NCI-H748 treated with DMSO at 0.1 percent for 48 hours (cell line): ENCODE data around the gene TOX4.
"Not testable (repeated sequence)": the region's sequence is repeated elsewhere in the genome, so short reads cannot be mapped to it uniquely, and the experiment has no call there.

ENCODE experiments used
- DNase-seq: peaks from one replicate; lab custom pipeline; 2025; lab: John Stamatoyannopoulos, UW

TOX4 gene

DNA sequence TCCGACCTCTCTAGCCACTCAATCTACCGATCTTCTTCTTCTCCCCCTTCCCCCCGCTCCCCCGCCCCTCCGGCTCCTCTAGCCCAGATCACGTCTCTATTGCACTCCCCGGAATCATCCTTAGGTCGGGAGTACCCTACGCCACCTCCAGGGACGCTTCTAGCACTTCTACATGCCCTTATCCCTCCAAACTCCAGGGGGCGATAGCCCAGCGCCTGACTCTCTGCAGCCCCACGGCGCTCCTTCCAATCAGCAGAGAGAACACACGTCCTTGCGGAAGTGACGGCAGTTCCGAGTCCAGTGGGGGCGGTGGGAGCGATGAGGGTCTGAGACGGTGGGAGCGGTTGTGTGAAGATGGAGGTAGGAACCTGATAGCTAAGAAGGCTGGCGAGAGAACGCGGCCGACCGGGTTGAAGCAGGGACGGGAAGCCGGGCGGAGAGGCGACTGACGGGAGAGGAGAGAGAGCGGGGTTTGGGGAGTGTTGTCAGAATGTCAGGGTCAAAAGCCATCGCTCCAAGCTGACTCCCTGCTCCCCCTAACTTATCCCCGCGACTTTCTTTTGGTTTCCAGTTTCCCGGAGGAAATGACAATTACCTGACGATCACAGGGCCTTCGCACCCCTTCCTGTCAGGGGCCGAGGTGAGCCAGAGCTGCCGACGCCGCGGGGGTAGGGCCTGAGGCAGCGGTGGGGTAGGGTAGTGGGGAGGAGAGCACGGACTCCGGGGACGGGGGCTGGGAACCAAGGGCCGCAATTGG, at the start of gene TOX4, which contains the start of gene RAB2B:
Gene TOX4, plus strand, starts transcription at position 271 of the 757 bp plus-strand sequence. Its CDS starts 84 bp downstream, at position 355.
Gene RAB2B, minus strand, starts transcription at position 35 of the 757 bp plus-strand sequence. CDS start 87 bp downstream, outside the sequence.
- peak; percentile 95 for DNase-seq

DNA sequence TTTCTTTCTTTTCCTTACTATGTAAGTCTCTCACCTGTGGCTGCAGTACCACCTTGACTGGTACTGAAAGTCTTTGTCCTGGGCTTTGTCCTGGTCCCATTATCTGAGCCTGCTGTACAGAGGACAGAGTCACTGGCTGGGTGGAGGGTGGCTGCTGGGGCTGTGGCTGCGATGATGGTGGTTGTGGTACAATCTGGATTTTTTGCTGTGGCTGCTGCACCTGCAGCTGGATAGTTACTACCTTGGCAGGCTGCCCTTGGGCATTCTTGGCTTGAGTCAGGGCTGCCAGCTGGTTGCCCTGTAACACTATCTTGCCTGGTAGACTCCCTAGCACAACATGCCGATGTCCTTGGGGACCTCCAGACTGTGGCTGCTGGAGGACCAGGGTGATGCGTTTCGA, 48.1 kb upstream of the TOX4 start:
- DNase-seq, result no peak

DNA sequence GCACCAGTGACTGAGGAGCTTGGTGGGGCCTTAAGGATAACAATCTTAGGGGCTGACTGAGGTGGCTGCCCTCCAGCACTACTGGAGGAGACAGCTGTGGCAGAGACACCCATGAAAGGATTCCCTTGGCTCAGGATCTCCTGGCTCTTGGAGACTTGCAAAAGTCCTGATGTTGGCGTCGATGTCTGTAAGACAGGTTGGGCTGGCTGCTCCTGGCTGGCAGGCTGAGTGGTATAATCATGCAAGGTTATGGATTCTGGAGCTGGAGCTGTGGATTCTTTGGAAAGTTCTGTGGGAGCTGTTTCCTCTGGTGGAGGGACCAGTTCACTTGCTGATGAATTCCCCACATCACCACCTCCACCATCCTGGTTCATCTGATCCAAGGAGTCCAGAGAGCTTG, 45.9 kb upstream of the TOX4 start:
- DNase-seq, result no peak

DNA sequence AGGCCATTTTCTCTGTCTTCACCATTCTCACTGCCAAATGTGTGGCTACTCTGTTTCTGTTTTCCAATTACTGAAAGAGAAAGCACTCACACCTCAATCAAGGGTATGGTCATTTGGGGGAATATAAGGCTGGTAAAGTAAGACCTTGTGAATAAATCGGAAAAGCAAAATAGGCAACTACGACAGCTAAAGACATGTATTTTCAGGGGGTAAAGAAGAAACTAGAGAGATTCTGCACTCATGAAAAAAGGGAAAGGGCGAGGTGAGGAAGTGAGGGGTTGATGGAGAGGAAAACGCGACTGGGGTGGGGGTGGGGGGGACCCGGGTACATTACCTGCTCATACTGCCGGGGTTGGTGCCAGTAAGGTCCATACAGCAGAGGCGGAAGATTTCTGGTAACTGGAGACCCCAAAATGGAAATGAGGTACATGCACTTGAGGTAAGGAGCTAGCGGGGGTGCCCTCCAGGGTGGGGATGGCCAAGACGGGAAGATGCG, 40.4 kb upstream of the TOX4 start:
- DNase-seq, result no peak

DNA sequence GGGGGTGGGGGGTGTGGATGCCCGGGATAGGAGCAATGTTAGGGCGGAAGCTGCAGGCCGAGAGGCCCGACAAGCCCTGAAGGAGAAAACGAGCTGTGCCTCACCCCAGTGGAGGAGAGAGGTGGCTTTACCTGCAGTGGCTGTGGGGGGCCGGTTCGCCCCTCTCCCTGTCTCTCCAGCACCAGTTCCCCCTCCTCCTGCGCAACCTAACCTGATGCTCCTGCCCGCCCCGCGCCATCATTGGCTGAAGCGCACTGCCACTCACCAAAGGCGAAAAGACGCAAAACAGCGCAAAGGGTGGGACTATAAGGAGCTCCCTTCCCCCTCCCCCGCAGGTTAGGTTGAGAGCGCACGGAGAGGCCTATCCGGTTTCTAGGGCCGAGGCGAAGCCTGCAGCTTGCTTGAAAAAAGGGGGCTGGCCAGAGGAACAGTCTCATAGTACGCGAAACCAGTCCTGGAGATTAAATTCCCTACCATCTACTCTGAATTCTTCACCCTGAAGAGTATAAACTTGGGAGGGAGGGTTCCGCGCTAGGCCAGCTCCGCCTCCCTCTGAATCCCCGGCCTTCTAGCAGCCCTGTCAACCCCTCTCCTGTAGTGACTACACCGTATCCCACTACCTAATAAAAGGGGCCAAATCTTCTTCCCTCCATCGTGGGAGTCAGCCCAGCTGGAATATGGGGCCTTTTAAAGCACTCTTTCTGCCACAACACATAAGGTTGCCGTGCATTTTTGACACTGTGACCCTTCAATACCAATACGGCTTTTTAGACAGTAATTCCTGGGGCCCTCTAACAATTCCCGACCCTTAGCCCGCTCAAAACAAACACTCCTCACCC, 39.7 kb upstream of the TOX4 start:
- peak; percentile 94 for DNase-seq

DNA sequence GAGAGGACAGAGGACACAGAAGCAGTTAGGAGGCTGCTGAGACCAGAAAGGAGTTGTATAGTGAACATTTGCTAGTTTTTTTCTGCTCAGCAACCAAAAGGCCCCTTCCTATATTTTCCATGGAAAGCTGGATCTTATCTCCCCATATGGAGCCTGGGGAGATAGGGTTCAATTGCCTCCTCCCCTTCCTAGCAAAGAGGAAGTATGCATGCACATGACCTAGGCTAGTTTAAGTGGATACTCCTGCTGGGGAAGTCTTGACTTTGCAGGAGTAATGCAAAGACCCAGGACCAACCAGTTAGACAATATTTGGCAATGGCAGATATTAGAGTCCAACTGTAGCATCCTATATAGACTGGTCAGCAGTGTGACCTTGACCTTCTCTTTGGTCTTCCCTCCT, 36.1 kb upstream of the TOX4 start:
- no peak for DNase-seq

DNA sequence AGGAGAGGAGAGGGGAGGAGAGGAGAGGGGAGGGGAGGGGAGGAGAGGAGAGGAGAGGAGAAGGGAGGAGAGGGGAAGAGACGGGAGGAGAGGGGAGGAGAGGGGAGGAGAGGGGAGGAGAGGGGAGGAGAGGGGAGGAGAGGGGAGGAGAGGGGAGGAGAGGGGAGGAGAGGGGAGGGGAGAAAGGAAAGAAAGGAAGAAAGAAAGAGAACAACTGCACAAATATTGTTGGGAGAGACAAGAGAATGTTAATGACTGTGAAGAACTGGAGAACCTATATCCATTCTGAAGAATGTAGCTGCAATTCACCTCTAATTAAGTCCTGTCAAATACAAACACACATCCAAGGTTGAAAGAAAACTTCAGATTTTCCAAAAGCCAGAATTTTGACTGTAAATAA, 34.3 kb upstream of the TOX4 start:
- DNase-seq, result not testable (repeated sequence)

DNA sequence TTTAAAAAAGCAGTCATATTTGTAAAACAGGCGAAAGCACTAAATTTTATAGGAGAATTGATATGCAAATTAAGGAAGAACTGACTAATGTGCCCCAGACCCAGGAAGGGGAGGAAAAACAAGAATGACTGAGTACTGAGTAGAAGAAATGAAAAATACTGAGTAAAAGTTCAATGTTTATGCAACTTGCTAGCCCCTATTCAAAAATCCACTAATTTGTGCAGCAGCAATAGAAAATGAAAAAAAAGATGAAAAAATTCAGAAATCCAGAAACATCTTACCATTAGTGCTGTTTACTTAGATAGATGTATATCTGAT, 27.1 kb upstream of the TOX4 start:
- DNase-seq, result no peak

DNA sequence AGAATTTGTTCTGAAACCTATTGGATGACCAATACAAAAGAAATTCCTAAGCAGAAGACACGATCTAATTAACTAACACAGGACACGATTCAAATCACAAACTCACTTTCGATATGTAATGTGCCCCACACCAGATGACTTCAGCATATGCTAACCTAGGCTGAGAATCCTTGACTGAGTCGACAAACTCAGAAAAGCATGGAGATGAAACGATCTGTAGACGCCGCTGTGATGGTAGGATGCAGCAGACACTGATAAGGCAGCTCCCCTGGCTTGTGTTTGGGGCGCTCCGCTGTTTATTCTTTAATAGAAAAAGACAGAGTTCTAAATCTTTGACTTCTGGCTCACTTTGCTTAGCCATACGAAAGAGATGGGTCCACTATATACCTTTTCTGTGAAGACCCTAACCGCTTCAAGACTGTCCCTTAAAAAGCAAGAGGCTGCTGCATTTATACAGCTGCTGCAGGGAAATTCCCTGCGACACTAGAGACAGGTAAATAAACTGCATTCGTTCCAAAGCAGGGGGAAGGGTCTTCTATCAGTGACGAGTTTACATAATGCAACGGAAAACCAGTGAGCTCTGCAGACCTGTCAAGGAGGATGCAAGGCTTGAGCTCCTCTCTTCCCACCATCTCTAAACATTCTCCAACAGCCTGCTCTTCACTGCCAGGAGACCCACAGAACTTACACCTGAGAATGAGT, 22.0 kb upstream of the TOX4 start:
- no peak for DNase-seq

DNA sequence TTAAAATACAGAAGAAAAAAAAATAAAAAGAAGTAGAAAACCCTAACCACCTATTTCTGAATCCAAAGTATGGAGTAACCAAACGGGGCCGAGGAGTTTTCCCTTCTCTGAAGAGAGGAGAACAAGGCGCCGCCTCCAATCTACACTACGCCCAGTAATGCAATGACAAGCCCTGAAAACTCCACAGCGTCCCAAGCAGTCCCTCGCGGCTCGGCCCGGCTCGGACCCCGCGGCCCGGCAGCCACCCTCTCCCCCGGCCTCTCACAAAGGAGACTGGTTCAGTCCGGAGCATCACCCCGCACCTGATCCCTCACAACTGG, 21.4 kb upstream of the TOX4 start:
- no peak for DNase-seq

DNA sequence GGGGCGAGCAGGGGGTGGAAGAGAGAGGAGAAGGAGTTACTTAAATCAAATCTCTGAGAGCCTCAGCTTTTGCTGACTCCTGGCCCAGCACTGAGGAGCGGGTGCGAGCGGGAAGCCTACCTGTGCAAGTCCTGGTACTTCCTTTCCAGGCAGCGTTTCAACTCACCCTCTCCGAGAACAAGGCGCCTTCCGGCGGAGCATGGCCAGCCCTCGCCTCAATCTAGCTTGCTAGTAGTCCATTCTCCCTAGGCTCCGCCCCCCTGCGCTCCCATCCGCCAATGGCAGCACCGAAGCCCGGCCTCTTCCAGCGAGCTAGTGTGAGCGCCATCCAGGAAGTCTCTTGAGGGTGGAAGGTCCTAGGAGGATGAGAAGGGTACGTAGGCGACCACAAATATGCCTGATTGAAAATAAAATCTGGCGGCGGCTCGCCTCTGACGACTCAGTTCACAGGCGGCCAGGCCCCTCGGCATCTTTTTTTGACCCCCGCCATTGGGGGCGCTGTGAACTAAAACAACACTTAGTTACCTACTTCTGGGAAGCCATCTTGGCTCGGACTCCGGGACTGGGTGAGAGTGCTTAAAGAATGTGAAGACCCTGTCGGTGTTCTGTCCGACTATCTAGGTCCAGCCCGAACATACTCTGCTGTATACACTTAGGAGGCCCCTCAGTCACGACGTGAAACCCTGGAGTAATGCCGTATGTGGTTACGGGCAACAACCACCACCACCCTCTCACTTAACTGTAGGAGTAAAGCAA, 20.9 kb upstream of the TOX4 start, which contains the start of gene CHD8:
Gene CHD8, minus strand, starts transcription at position 212 of the 756 bp plus-strand sequence. CDS start 24,480 bp downstream, outside the sequence.
- peak; percentile 99 for DNase-seq

DNA sequence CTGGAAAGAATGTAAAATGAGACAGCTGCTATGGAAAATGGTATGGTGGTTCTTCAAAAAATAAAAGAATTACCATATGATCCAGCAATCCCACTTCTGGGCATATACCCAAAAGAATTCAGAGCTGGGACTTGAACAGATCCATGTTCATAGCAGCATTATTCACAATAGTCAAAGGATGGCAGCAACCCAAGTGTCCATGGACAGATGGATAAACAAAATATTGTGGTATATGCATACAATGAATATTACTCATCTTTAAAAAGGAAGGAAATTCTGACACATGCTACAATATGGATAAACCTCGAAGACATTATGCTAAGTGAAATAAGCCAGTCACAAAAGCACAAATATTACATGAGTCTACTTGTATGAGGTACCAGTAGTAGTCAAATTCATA, 9.4 kb upstream of the TOX4 start:
- DNase-seq, result no peak

DNA sequence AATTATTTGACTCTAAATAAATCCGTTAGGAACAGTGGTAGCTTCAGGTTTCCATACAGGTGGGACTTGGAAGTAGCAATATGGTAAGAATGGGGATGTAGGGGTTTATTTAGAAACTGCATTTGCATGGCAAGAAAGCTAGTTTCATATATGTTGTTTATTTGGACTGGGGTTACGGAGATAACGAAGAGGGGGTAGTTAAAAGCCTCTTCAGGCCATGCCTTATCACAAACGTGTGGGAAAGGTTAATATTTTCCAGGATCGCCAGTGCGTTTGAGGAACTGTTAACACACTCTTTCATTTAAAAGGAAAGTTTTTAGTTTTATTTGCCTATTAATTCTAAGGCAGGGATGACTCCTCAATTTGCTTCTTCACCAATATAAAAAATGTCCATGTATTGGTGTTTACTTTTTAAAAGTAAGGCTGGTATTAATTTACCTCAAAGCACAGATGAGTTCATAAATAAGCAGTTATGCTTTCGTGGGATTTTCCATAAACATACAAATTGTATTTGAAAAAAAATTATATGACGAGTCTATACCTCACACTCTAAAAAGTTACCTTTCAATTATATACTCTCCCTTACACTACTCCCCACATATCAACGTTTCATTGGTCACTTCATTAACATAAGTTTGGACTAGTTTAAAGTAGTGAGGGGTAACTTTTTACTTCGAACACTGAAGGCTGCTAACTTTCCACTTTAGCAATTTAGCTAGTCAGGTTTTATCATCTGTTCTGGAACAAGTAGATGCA, 1.1 kb upstream of the TOX4 start:
- DNase-seq, result no peak

DNA sequence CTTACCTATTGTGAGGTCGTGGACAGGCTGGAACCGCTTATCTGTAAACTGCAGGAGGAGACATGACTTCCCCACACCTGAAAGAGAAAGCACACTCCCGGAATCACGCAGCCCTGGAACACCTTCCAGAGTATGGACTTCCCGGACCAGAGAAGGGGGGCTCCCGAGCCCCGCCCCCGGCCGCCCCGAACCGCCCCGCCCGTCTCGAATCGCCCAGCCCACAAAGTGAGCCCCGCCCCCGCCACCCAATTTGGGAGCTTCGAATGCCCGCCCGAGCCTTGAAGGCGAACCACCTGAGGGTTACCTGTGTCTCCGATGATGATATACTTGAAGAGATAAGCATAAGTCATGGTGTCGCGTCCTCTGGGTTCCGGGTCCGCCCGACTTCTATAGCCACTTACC, 471 bp upstream of the TOX4 start:
- peak; percentile 86 for DNase-seq

DNA sequence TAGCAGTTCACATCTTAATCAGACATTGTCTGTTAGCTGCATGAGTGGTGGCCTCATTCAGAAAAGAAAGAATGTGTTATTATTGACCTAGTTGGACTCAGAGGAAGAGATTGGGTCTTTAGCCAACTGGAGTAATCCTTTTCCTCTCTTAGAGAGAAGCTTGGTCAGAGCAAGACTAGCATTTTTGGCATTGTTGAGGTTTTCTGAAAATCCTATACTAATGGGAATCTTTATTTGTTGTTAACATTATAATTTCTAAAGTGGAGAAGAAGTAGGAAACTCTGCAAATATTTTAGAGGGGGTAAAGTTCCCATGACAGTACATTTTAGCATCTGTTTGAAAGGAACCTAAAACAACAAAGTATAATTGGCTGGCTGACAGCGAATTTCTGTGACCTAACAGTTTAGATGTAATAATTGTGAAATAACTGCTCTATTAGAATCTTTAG, 9.7 kb downstream of the TOX4 start:
- DNase-seq, result no peak

DNA sequence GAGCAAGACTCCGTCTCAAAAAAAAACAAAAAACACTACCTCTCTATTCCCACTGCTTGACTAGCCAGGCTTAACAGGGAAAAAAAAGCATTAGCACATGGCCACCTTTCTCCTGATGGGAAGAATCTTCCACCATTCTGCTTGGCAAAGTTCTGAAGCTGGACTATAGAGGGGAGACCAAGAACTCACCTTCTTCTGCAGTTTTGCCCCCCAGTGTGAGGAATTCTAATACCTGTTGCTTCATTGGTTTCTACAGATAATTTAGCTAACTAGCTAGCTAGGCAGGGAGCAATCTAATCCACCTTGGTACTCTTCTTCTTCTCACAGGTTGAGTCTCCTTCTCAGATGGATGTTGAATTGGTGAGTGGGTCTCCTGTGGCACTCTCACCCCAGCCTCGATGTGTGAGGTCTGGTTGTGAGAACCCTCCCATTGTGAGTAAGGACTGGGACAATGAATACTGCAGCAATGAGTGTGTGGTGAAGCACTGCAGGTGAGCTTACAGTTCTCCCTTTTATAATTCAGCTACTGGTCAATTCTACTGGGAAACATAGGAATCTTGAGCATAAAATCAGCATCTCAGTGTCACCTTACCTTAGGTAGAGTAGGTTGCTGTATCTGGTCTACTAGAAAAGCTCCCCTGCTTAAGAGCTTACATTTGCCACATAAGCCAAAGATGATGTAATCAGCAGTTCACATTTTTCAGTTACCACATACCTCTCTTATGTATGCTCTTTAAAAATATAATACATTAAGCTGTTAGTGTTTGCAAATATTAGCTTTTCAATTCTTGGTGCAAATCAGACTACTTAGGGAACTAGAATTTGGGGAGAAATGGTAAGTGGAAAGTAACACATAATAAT, 18.1 kb downstream of the TOX4 start:
- no peak for DNase-seq

DNA sequence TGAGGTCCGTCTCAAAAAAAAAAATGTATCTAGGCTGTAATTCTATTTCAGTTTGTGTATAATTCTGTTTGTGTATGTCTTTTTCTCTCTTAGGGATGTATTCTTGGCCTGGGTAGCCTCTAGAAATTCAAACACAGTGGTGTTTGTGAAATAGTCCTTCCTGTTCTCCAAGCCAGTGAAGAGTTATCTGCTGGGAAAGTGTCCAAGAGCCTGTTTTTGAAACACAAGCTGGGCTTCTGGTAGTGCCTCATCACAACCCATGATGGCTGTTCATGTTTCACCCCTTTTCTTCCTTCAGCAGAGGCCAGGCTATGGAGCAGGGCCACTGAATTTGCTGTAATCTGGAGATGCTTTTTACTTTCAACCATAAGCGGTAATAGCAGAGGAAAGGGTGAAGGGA, 19.5 kb downstream of the TOX4 start:
- DNase-seq, result no peak

DNA sequence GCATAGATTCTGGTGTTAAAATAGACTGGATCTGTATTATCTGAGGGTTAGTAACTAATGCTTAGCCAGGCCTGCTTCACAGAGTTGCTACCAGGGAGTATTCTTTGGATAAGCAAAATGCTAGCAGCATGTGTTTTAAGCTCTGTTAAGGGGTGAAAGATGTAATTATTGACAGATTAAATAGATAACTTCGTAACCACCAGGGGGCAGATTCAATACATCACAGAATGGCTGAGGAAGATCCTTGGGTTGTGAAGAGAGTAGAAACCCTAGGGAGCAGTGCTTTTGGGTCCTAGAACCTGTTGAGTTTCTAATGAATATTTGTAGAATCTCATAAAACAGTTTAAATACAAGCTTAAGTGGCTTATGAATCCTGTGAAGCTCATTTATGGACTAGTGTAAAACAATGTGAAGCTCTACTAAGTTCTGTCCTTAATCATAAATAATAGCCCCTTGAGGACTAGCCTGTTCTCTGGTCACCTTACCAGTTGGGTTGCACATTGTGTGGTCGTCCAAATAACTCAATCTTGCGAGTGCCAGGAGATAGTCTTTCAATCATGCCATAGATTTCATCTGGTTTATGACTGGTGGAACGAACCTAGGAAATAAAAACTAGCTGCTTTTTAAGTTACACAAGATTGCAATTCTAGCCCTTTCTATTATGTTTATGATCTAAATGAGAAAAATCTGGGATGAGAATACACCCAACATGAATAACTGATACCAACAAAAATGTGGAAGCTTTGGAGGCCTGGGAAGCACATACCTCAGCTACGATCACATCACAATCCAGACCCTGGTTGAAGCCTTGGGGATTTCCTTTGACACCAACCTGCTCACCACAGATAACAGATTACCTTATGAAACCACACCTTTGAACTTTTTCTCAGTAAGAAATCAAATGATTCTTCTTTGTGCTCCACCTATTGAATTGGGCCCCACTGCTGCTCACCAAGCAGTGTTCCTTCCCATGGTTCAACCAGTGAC, 21.8 kb downstream of the TOX4 start:
- DNase-seq, result peak; percentile 30

DNA sequence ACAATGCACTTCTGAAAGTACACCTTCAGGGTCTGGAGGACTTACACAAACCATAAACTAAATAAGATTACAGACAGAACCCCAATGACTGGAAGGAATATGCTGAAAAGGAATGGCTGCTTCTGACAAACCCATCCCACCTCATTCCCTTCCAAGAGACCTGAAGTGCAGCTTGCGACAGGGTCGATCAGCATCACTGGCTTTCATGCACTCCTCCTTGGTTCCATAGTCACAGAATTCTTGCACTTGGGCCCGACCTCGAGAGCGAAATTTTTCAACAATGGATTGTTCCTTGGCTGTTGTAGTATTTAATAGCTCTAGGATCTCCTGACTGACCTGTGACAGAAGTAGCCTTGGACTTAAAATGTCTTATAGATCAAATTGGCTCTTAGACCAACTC, 24.6 kb downstream of the TOX4 start:
- DNase-seq, result no peak
